ENCODE results near the gene SRSF4.

SRSF4 gene

DNA sequence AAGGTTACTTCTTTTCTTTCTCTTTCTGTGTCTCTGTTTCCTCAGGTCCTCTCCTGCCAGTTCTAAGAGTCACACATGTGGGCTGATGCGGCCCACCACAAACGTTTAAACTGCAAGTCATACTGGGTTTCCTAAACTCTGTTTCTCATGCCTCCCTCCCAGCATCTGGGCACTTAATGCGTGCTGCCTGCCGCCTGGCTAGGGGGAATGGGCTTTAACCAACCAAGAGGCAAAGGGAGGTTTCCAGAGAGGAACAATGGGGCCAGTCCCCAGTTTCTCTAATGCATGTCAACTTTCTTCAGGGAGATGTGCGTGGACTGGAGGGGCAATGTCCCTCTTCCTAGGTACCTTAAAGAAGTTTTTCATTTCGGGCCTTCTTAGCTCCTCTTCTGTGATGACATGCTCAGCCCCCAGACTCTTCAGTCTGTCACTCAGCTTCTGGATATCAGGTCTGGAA is 19.9 kb upstream of the SRSF4 start:
- H3K27ac ChIP-seq (ENCODE audit: insufficient read depth in 1 of 2, low read depth in 1 of 2, low read length in 2 of 2, poor library complexity in 1 of 2, severe bottlenecking in 2 of 2), result peak overlapping the region in 1 of 2 experiments; percentile 16
- peak in 2 of 3 donors; percentile 51 to 54 for DNase-seq
- no peaks in the 10 kb centered on the region for H3K27me3 ChIP-seq (replicated peaks in 2 of 5; ENCODE audit: control insufficient read depth in 4 of 5, insufficient read depth in 5 of 5, low read length in 4 of 5)
- ChIA-PET POLR2A (interaction anchor here (0.6 to 1.7 kb wide), 3 partner anchors 20 to 642 kb away, joined by 3 to 5 read pairs (median 4); partner anchors contain the start of gene SRSF4), CTCF (interaction anchor here (1.1 to 4.5 kb wide), 10 partner anchors 14 to 325 kb away, joined by 3 to 76 read pairs (median 6); partner anchors contain the start of genes MECR and SRSF4)
- WGBS (ENCODE audit: insufficient coverage), result 83% methylated on average over 6 of the region's 6 CpGs
- H3K9me3 ChIP-seq (ENCODE audit: control extremely low read depth in 1 of 5, control insufficient read depth in 4 of 5, insufficient read depth in 2 of 5, low read depth in 1 of 5, low read length in 4 of 5), result no peaks in the 10 kb centered on the region
- no peak overlapping the region for H3K4me3 ChIP-seq (ENCODE audit: control insufficient read depth in 1 of 7, extremely low read depth in 1 of 7, insufficient read depth in 4 of 7, low read depth in 2 of 7, low read length in 6 of 7)
- H3K4me1 ChIP-seq (ENCODE audit: control extremely low read depth in 1 of 4, control insufficient read depth in 4 of 4, insufficient read depth in 4 of 4, low read length in 3 of 4), result peaks cover 5 to 19% (median 13%) of the 10 kb centered on the region in 4 experiments
- H3K36me3 ChIP-seq (ENCODE audit: control insufficient read depth in 4 of 4, insufficient read depth in 4 of 4, low read length in 3 of 4), result peaks cover 12 to 54% (median 44%) of the 10 kb centered on the region in 4 experiments

DNA sequence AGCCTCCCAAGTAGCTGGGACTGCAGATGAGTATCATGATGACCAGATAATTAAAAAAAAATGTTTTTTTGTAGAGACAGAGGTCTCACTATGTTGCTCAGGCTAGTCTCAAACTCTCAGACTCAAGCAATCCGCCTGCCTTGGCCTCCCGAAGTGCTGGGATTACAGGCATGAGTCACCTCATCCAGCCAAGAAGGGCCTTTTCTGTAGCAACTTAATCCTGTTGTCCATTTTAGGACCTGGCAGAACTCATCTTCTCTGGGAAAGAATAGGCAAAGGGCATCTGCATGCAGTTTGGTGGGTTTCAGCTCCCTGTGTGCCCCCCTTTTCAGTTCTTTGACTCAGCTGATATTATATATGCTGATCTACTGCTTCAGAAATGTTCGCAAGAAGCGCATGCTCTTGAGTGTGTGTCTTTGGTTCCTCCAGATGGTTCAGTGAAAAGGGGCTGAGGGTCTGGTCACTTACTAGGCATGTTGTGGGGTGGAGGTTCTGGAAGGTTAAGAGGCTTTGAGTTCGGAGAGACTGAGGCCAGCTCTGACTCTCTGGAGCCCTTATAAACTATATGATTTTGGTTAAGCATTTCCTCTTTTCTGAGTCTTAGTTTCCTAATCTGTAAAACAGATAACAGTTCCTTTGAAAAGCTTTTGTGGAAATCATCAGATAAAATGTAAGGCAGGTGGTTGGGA is 19.4 kb upstream of the SRSF4 start:
- no peak overlapping the region for H3K27ac ChIP-seq (ENCODE audit: insufficient read depth in 1 of 2, low read depth in 1 of 2, low read length in 2 of 2, poor library complexity in 1 of 2, severe bottlenecking in 2 of 2)
- POLR2A ChIA-PET, result interaction anchor here (0.6 kb wide), 1 partner anchor 64 kb away, joined by 3 read pairs; no protein-coding TSS in a partner anchor
- CTCF ChIA-PET, result interaction anchor here (2.2 to 4.5 kb wide), 3 partner anchors 15 to 319 kb away, joined by 11 to 76 read pairs (median 14); partner anchors contain the start of gene SRSF4

DNA sequence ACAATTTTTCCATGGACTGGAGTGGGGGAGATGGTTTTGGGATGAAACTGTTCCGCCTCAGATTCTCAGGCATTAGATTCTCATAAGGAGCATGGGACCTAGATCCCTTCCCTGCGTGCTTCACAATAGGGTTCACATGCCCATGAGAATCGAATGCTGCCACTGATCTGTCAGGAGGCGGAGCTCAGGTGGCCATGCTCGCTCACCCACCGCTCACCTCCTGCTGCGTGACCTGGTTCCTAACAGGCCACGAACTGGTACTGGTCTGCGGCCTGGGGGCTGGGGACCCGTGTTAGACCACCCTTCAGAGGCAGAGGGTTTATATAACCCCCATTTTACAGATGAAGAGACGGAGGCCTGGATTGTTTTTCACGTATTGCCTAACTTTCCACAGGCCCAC is 16.3 kb upstream of the SRSF4 start:
- no peaks in the 10 kb centered on the region for H3K27me3 ChIP-seq (replicated peaks in 2 of 5; ENCODE audit: control insufficient read depth in 4 of 5, insufficient read depth in 5 of 5, low read length in 4 of 5)
- H3K36me3 ChIP-seq (ENCODE audit: control insufficient read depth in 4 of 4, insufficient read depth in 4 of 4, low read length in 3 of 4), result peaks cover 9 to 57% (median 39%) of the 10 kb centered on the region in 4 experiments
- 97% methylated on average over 11 of the region's 12 CpGs for WGBS (ENCODE audit: insufficient coverage)
- no peak overlapping the region for H3K27ac ChIP-seq (ENCODE audit: insufficient read depth in 1 of 2, low read depth in 1 of 2, low read length in 2 of 2, poor library complexity in 1 of 2, severe bottlenecking in 2 of 2)
- no peaks in the 10 kb centered on the region for H3K9me3 ChIP-seq (ENCODE audit: control extremely low read depth in 1 of 5, control insufficient read depth in 4 of 5, insufficient read depth in 2 of 5, low read depth in 1 of 5, low read length in 4 of 5)
- no peak overlapping the region for H3K4me3 ChIP-seq (ENCODE audit: control insufficient read depth in 1 of 7, extremely low read depth in 1 of 7, insufficient read depth in 4 of 7, low read depth in 2 of 7, low read length in 6 of 7)
- no peak for DNase-seq
- POLR2A ChIA-PET, result interaction anchor here (1.0 kb wide), 1 partner anchor 16 kb away, joined by 6 read pairs; the partner anchor contains the start of gene SRSF4
- H3K4me1 ChIP-seq (ENCODE audit: control extremely low read depth in 1 of 4, control insufficient read depth in 4 of 4, insufficient read depth in 4 of 4, low read length in 3 of 4), result peaks cover 5 to 24% (median 21%) of the 10 kb centered on the region in 4 experiments
- CTCF ChIA-PET, result interaction anchor here (0.6 to 6.7 kb wide), 7 partner anchors 9 to 313 kb away, joined by 3 to 89 read pairs (median 4); partner anchors contain the start of gene SRSF4

More for the DNA sequence above, 19.4 kb upstream of the SRSF4 start:
- Histone ChIP-seq H3K36me3 (ENCODE audit: control insufficient read depth in 4 of 4, insufficient read depth in 4 of 4, low read length in 3 of 4) (peaks cover 8 to 49% (median 40%) of the 10 kb centered on the region in 4 experiments), H3K4me1 (ENCODE audit: control extremely low read depth in 1 of 4, control insufficient read depth in 4 of 4, insufficient read depth in 4 of 4, low read length in 3 of 4) (peaks cover 5 to 19% (median 17%) of the 10 kb centered on the region in 4 experiments), H3K27me3 (replicated peaks in 2 of 5; ENCODE audit: control insufficient read depth in 4 of 5, insufficient read depth in 5 of 5, low read length in 4 of 5) (no peaks in the 10 kb centered on the region), H3K4me3 (ENCODE audit: control insufficient read depth in 1 of 7, extremely low read depth in 1 of 7, insufficient read depth in 4 of 7, low read depth in 2 of 7, low read length in 6 of 7) (no peak overlapping the region), H3K9me3 (ENCODE audit: control extremely low read depth in 1 of 5, control insufficient read depth in 4 of 5, insufficient read depth in 2 of 5, low read depth in 1 of 5, low read length in 4 of 5) (no peaks in the 10 kb centered on the region)
- 98% methylated on average over 4 of the region's 5 CpGs for WGBS (ENCODE audit: insufficient coverage)
- no peak for DNase-seq

- 95% methylated on average over 2 of the region's 2 CpGs for WGBS (ENCODE audit: insufficient coverage)
Measured at GRCh38 chr1:29197590-29197924, 15.9 kb upstream of the SRSF4 start.

GRCh38 chr1:29196863-29197589 is 15.3 kb upstream of the SRSF4 start:
- ChIA-PET CTCF (interaction anchor here (0.6 to 6.7 kb wide), 11 partner anchors 10 to 312 kb away, joined by 3 to 89 read pairs (median 4); partner anchors contain the start of gene SRSF4), POLR2A (interaction anchor here (0.5 to 1.0 kb wide), 4 partner anchors 15 to 819 kb away, joined by 3 to 6 read pairs (median 4); partner anchors contain the start of gene SRSF4)
- Histone ChIP-seq H3K4me3 (ENCODE audit: control insufficient read depth in 1 of 7, extremely low read depth in 1 of 7, insufficient read depth in 4 of 7, low read depth in 2 of 7, low read length in 6 of 7) (no peak overlapping the region), H3K27ac (ENCODE audit: insufficient read depth in 1 of 2, low read depth in 1 of 2, low read length in 2 of 2, poor library complexity in 1 of 2, severe bottlenecking in 2 of 2) (no peak overlapping the region), H3K4me1 (ENCODE audit: control extremely low read depth in 1 of 4, control insufficient read depth in 4 of 4, insufficient read depth in 4 of 4, low read length in 3 of 4) (peaks cover under 1 to 16% (median 14%) of the 10 kb centered on the region in 4 experiments), H3K9me3 (ENCODE audit: control extremely low read depth in 1 of 5, control insufficient read depth in 4 of 5, insufficient read depth in 2 of 5, low read depth in 1 of 5, low read length in 4 of 5) (no peaks in the 10 kb centered on the region), H3K27me3 (replicated peaks in 2 of 5; ENCODE audit: control insufficient read depth in 4 of 5, insufficient read depth in 5 of 5, low read length in 4 of 5) (no peaks in the 10 kb centered on the region), H3K36me3 (ENCODE audit: control insufficient read depth in 4 of 4, insufficient read depth in 4 of 4, low read length in 3 of 4) (peaks cover 9 to 56% (median 45%) of the 10 kb centered on the region in 4 experiments)
- WGBS (ENCODE audit: insufficient coverage), result 95% methylated on average over 6 of the region's 7 CpGs
- no peak for DNase-seq

More at GRCh38 chr1:29197590-29197924, 15.9 kb upstream of the SRSF4 start:
- Histone ChIP-seq H3K27me3 (replicated peaks in 2 of 5; ENCODE audit: control insufficient read depth in 4 of 5, insufficient read depth in 5 of 5, low read length in 4 of 5) (no peaks in the 10 kb centered on the region), H3K4me3 (ENCODE audit: control insufficient read depth in 1 of 7, extremely low read depth in 1 of 7, insufficient read depth in 4 of 7, low read depth in 2 of 7, low read length in 6 of 7) (no peak overlapping the region), H3K36me3 (ENCODE audit: control insufficient read depth in 4 of 4, insufficient read depth in 4 of 4, low read length in 3 of 4) (peaks cover 9 to 56% (median 40%) of the 10 kb centered on the region in 4 experiments), H3K4me1 (ENCODE audit: control extremely low read depth in 1 of 4, control insufficient read depth in 4 of 4, insufficient read depth in 4 of 4, low read length in 3 of 4) (peaks cover 5 to 21% (median 19%) of the 10 kb centered on the region in 4 experiments), H3K27ac (ENCODE audit: insufficient read depth in 1 of 2, low read depth in 1 of 2, low read length in 2 of 2, poor library complexity in 1 of 2, severe bottlenecking in 2 of 2) (no peak overlapping the region), H3K9me3 (ENCODE audit: control extremely low read depth in 1 of 5, control insufficient read depth in 4 of 5, insufficient read depth in 2 of 5, low read depth in 1 of 5, low read length in 4 of 5) (no peaks in the 10 kb centered on the region)
- ChIA-PET CTCF (interaction anchor here (0.8 to 6.7 kb wide), 8 partner anchors 9 to 313 kb away, joined by 3 to 89 read pairs (median 4); partner anchors contain the start of gene SRSF4), POLR2A (interaction anchor here (0.5 to 1.0 kb wide), 3 partner anchors 16 to 312 kb away, joined by 3 to 6 read pairs (median 4); partner anchors contain the start of gene SRSF4)
- DNase-seq, result peak; percentile 56 to 75 (median 75)

DNA sequence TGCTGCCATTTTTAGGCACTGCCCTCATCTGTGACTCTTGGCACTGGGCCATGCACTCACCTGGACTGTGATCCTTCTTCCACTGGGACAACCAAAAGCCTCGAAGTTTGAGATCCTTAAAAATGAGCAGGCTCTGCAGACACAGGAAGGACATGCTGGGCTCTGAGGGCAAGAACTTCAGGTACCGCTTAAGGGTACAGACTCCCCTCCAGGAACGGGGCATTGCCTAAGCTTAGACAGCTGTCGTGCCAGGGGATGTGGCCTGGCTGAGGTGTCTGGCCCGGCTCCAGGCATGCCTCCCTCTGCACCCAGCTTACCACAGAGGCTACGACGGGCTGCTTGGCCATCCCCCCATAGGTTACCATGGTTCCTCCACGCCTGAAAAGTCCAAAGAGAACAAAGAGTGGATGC is 14.2 kb upstream of the SRSF4 start:
- WGBS (ENCODE audit: insufficient coverage), result 0% methylated on average over 3 of the region's 8 CpGs
- Histone ChIP-seq H3K27me3 (replicated peaks in 2 of 5; ENCODE audit: control insufficient read depth in 4 of 5, insufficient read depth in 5 of 5, low read length in 4 of 5) (no peaks in the 10 kb centered on the region), H3K9me3 (ENCODE audit: control extremely low read depth in 1 of 5, control insufficient read depth in 4 of 5, insufficient read depth in 2 of 5, low read depth in 1 of 5, low read length in 4 of 5) (peaks cover 0 to 1% (median 0%) of the 10 kb centered on the region in 5 experiments), H3K4me3 (ENCODE audit: control insufficient read depth in 1 of 7, extremely low read depth in 1 of 7, insufficient read depth in 4 of 7, low read depth in 2 of 7, low read length in 6 of 7) (no peak overlapping the region), H3K27ac (ENCODE audit: insufficient read depth in 1 of 2, low read depth in 1 of 2, low read length in 2 of 2, poor library complexity in 1 of 2, severe bottlenecking in 2 of 2) (no peak overlapping the region), H3K4me1 (ENCODE audit: control extremely low read depth in 1 of 4, control insufficient read depth in 4 of 4, insufficient read depth in 4 of 4, low read length in 3 of 4) (peaks cover 0 to 12% (median 5%) of the 10 kb centered on the region in 4 experiments), H3K36me3 (ENCODE audit: control insufficient read depth in 4 of 4, insufficient read depth in 4 of 4, low read length in 3 of 4) (peaks cover 7 to 52% (median 38%) of the 10 kb centered on the region in 4 experiments)
- POLR2A ChIA-PET, result interaction anchor here (0.6 to 1.1 kb wide), 2 partner anchors 71 to 579 kb away, joined by 3 read pairs; no protein-coding TSS in a partner anchor
- CTCF ChIA-PET, result interaction anchor here (1.0 to 6.7 kb wide), 4 partner anchors 8 to 32 kb away, joined by 3 to 89 read pairs (median 4); partner anchors contain the start of gene SRSF4
- DNase-seq, result peak; percentile 61 to 91 (median 91)
